ENCODE data around the gene LRTM1.

Gene LRTM1
- total RNA-seq, result 0 reads per million in 4 experiments

DNA sequence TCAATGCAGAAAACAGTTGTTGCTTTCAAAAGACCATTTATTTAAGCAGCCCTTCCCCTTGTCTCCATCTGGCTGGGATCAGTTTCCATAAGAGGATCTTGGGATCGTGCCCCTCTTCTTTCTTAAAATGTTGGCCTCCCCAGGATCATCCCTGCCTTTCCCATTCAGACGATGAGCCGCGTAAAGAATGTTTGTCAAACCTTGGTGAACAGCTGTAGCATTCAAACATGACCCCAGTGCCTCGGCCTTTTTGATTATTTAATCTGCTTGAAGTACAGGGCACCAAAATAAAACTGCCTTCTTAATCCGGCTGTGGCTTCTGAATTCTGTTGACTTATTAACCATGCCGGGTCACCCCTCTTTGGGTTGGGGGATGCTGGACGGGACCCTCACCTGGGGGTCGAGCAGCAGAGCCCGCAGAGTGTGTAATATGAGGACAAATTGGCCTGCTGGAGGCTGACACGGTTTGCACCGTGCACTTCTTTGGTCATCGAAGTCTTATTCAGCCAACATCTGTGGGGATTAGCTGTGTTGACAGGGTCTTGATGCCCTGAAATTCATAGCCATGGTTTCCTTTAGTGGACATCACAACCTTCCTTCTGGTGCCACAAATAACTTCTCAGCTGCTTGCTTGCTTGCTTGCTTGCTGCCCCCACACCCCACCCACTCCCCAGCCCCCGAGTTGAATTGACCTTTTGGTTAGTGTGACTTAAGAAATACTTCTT is at the start of gene LRTM1:
Gene LRTM1 (minus strand): TSS at position 14 of the 725 bp plus-strand sequence. CDS start 148 bp downstream, outside the sequence.
- no peak for DNase-seq

DNA sequence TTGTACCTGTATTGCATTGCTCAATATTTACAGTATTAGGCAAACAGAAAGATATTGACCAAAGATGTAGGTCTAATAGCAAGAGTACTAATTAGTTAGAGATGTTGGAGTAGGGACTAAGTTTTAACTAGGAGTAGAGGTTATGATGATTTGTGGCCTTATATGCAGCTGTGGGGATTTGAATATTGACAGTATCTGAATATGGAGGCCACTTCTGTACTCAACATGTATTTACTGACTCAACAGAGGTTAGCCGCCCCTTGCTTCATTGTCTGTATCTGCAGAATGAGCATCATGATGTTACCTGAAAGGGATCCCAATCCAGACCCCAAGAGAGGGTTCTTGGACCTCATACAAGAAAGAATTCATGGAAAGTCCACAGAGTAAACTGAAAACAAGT is 49.6 kb upstream of the LRTM1 start:
- no peak for DNase-seq

DNA sequence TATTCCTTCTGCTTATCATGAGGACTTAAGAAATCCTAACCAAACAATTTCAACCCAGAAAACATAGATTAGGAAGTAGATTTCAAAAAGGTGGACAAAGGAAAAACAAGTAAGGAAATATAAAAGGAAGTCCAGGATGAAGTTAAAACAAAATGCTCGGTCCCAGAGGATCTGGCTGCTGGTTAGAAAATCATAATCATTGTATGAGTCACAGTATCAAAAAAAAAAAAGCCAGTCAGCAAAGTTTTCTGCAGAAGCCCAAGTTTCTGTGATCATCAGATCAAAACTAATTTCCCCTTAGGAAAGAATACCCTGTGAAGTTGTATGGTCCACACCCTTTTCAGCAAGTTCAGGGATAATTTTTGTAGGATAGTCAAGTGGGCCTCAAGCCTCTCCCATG is 43.0 kb upstream of the LRTM1 start:
- DNase-seq, result no peak

DNA sequence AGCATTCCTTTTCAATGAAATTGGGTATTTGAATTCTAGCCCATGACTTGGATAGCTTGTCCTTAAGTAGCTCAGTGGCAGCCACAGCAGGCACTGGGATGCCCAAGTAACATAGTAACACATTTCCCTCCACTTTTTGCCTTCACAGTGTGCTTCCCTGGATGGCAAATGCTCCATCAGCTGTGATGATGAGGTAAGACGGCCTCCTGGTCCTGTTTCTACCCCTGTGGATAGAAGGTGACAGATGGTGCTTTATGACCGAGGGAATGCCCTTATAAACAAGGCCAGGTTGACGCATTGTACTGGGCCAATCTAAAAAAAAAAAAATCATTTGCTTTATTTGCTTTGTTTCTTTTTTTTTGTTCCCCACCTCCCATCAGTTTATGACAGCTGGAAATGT is 41.8 kb upstream of the LRTM1 start:
- no peak for DNase-seq

DNA sequence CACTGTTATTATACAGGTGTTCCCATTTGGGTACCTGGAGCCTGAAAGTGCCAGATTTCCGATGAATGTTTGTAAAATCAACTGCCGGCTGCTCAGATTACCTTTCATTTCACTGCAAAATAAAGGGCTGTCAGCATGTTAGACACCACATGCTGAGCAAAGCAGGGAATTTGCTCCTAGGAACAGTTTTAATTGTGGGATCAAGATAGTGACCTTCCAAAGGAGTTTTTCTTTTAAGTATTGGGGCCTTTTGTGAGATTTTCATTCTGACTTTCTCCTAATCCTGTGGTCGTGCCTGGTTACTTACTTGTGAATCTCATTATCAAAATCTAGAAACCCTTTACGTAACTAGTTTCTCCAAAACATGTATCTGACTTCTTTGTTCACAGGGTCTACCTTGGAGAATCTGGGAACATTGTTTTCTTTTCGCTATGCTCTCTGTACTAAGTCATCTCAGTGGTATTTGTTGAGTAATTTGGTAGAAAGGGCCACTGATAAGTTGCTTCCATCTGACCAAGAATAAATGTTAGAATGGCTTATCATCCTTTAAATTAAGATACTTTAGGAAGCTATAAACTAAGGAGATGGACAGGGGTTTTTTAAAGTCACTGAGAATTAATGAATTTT is 40.8 kb upstream of the LRTM1 start:
- DNase-seq, result no peak

DNA sequence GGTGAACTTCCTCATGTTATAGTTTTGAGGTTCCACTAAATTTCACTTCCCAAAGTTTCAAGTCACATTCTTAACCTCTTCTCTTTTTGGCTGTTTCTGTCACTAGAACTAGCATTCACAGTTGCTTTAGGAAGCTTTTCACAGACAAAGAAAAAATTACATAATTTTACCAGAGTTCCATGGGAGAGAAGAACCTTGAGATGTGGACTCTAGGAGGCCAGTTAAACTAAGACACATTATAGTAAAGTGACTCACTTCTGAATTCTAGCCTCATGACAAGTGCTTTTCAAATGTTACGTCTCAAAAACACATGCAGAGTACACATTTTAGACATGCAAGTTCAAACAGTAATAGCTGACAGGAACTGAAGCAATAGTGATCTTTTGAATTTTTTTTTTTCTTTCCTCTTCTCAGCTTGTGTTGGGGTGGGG is 39.9 kb upstream of the LRTM1 start:
- DNase-seq, result no peak

DNA sequence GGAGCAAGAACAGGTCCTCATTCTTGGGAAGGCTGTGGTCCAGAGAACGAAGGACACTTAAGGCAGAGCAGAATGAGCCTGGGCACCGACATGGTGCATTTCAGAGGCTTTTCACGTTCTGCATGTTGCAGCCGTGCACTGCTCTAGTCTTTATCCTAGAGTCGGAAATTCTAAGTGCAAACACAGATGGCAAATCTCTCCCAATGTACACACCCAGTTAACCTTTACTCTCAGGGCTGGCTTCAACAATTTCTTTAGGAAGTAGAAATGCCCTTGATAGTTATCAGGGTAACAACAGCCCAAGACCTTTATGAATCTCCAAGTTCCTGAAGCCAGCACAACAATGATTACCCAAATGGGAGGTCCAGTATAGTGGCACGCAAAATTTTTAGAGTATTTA is 39.1 kb upstream of the LRTM1 start:
- DNase-seq, result no peak

DNA sequence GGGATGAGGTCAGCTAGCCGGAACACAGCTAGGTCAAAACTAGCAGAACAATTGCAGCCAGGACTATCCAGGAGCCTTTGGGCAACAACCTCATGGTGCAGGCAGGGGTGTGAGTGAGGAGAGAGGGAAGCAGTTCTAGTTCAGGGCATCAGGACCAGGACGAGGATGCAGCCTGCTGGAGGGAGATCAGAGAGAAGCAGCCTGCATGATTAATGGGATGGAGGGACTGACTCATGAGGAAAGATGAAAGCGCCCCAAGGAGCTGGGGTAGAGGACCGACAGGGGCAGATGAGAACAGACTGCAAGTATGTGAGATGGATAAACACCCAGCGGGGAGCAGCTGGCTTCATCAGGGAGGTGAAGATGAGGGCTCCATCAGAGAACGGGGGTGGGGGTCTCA is 37.9 kb upstream of the LRTM1 start:
- no peak for DNase-seq

DNA sequence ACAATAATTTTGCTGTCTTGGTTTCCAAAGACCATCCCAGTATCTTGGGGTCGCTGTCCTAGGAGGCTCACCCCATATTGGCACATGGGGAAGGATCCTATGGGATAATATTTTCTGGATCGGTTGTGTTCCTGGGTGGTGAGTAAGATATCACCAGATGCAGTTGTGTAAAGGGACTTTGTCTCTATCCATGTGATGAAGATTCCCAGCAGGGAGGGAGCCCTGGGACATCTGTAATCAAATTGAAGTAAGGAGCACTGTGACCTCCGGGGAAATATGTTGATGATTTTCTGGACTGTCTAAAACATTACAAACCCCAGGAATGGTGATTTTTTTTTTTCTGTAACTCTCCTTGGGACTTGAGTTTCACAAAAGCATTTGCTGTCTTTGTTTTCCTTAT is 36.2 kb upstream of the LRTM1 start:
- no peak for DNase-seq

DNA sequence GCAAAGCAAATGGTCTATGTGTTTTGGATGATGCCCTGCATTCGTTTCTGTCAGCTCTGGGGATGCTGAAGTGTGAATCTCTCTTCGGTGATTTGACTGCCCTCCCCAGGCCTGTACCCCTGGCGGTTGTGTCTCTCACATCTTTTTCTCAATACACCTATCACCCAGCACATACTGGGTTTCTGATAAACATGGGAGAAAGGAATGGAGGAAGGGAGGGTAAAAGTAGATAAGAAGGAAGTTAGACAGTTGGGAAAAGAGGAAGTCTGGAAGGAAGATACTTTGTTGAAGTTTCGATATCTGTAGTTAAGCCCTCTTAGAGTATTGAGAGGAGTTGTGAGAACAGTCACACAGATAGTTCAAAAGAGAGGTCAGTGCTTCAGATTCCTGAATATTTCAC is 35.8 kb upstream of the LRTM1 start:
- DNase-seq, result no peak

DNA sequence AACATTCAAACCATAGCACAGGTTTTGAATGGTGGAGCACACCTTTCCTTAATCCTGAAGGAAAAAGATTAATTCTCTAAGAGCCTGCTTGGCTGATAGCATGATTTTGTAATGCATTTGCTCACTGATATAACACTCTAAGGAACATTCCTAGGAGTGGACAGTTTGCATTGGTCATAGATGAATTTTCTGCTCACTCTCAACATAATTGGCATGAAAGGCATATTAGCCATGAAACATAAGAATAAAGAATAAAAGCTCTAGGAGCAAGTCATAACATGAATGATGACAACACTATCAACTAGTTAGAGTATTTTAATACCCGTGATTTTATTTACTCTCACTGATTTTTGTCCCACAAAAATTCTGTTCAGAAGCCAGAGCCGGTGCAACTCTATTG is 34.3 kb upstream of the LRTM1 start:
- no peak for DNase-seq

DNA sequence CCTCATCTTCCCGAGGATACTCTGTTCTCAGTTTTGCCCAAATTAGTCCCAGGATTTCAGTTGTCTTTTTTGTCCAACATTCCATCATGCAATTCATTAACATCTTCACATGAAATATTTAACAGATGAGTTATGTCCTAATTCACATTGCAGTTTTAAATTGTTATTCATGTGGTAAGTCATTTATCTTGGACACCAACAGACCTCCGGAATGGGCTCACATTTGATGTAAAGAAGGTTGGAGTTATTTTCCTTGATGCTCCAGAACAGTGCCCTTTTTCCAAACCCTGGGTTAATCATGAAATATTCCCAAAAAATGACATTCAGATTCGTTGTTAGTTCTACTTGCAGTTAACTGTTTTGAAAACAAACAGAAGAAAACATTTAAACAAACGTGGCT is 32.8 kb upstream of the LRTM1 start:
- no peak for DNase-seq

DNA sequence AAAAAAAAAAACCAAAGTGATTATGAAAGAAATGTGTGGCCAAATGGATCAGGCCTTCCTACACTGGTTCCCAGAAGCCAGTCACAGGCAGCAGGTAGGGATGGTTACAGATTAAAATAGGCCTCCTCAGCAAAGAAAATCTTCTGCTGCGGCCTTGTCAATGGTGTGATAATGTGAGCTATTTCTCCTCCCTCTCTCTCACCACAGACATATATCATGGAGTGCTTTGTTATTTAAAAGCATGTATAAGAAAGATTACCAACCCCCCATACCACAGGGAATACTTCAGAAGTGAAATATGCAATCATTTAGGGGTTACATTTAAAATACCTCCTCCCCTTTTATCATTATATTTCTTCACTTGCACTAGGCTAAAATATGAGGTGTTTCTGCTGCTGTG is 32.2 kb upstream of the LRTM1 start:
- DNase-seq, result no peak

DNA sequence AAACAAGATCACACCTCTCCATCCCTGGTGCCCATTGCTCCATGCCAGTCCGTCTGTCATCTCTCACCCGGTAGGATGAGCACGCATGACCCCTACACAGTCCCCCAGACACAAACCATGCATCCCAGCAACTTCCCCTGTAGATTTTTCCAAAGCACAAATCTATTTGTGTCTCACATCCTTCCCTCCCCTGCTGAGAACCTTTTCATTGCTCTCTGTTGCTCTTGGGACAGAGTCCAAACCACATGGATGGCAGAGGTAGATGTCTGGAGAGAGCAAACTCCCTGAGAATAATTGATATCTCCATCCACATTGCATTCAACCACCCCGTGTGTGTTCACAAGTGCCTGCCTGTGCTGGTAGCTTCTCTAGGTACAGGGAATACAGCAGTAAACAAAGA is 29.9 kb upstream of the LRTM1 start:
- DNase-seq, result no peak

DNA sequence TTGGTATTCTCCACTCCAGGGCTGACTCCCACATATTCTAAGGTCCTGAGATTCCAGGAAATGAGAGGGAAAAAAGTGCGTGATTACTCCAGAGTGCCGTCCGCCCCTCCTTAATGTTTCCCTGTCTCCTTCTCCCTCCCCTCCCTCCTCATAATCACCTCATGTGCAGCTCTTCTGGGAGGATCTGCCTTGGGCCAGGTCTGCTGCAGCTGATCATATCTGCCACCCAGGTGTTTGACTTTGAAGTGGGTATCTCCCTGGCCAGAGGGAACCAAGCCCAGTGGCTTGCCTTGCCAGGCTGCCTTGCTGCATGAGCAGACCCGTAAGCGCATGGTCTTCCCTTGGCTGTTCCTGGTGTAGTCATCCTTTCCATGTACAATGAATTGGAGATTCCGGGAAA is 28.1 kb upstream of the LRTM1 start:
- no peak for DNase-seq

DNA sequence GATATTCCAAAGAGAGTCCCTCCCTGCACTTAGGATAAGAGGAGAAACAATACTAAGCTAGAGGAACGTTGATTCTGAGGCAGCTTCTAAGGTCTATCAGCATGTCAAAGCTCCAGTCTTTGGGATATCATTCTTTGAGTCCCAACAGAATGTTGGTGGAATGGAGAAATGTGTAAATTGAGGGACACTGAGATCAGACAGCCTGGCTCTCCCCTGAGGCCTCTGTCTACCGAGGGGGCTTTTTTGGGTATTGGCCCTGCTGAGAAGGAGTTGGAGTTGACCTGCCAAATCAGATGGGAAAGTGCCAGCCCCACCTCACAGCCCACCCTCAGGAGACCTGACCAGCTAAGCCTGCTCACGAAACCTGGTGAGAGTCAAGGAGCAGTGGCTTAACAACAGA is 27.6 kb upstream of the LRTM1 start:
- DNase-seq, result no peak

DNA sequence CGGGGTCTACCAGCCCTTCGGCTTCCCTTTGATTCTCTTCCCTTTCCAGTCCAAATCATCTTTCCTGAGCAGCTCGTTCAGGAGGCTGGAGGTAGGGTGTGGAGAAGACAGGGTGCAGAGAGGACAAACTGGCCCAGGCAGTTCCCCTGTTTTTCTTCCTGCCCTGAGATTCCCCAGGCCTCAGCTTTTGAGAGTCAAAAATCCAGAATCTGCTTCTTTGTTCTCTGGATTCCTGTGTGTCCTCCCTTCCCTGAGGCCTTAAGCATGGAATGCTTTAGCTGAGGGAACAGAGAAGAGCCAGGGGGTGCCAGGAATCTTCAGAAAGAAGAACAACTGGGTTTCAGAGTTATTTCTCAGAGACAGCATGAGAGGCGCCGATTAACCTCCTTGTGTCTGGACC is 26.7 kb upstream of the LRTM1 start:
- DNase-seq, result no peak

DNA sequence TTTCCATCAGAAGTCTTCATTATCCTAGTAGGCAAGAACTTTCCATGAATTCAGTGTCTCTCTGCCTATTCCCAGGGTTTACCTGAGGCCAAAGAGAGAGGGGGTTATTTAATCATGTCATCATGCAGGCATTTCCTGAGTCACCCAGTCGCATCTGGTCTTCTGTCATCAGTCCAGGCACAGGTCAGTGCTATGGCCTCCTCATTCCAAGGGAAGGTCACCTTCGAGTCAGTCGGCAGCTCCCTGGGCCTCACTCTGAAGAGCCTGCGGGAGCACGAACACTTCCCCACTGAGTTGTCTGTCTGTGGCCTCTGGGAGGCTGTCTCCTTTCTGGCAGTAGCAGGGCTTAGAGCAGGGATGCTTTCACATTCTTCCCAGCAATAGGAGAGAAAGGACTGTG is 26.2 kb upstream of the LRTM1 start:
- no peak for DNase-seq

DNA sequence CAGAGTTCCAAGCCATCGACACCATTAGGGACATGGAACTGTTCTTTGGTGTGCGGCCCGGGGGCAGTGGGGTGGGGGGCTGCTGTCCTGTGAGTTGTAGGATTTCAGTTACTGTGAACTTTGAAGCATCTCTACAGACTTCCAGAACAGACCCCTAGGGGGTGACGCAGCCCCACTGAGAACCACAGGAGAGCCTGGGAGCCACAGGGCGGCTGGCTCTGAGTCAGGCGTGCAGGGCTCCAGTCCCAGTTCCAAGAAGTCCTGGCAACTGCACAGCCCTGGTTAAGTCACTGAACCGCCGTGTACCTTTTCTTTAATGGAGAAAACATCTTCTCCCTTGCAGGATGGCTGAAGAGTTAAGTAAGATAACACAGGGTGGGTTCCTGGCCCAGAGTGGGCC is 23.5 kb upstream of the LRTM1 start:
- DNase-seq, result no peak

DNA sequence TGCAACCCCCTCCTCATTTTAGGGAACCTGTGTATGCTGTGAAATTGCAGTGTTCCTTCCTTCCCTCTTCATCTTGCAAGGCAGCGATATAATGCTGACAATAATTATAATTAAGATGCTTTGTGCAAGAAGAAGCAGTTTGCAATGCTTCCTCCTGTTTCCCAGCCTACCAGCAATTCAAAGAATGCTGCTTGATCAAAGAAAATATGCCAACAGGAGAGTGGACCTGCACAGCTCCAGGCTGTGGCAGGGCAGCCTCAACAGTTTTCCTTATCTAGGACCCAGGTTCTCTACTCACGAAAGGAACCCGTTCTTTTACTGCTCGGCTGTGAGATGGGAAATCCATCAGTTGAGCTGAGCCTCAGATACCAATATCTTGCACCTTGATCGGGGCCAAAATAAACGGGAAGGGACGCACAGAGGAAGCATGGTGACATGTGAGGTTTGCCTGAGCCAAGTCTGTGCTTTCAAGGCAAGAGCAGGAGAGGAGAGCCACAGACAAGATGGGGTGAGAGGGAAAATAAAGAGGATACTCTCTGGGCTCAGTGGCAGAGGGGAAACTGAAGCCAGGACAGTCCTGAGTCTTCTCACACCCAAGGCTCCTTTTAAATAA is 22.6 kb upstream of the LRTM1 start:
- no peak for DNase-seq

DNA sequence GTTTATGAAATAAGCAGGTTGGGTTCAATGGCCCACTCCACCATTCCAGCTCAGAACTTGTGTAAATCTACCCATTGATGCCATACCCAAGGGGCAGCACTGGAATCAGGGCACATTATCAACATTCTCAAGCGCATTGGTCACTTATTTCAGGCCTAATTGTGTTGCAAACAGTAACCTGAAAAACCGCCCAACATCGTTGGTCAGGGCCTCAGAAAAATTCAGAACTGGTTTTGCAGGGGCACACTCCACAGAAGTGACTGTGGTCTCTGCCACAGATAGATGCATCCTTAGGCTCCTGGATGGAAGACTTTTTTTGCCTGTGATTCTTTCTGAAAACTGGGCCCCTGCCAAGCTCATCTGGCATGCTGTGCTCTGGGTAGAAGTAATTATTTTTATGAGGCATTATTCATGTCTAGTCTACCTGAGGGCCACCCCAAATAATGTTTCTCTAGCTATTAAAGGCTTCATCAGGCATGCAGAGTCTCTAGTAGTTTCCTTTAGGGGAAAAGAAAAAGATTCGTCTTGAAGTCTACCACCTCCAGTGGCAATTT is 21.7 kb upstream of the LRTM1 start:
- DNase-seq, result no peak

DNA sequence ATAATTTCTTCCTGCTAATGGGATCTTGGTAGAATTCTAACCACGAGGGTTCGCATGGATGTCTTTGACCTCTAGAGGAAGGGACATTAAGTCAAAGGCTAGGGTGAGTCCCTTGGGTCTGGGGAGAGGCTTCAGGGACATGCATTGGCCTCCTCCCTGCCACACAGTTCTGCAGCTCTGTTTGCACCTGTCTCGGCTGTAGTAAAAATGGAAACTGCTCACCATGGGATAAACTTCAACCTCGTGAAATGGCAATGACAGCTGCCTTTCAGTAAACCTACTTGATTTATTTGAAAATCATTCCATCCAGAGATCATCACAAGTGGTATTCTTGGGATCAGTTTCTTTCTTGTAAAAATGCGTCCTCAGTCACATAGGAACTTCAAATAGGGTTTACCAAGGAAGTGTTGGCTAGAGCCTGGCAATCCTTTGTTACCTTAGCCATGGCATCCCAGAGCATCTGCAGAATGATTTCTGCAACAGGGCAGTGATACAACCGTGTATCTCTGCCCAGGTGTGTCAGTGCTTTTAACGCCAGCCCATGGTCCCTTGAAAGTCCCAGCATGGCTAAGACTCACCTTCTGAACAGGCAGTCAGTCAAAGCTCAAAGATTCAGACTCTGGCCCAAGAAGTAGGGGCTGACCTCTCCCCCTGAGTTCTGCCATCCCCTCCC is 14.0 kb upstream of the LRTM1 start:
- no peak for DNase-seq

DNA sequence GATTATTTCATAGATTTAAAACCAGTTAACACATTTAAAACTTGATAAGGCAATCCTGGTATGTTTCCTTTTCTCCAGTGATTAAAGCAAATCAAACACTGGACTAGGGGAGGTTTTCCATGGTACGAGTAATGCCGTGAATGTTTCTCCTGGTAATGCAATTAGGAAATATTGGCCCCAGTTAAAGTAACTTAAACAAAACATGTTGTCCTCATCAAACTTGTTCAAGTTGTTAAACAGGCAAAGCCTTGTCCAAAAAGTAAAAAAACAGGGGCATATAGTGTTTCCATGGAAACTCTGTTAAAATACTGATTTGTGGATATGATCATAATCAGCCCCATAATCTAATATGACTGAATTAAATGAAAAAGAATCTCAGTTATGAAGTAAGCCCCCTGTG is 13.1 kb upstream of the LRTM1 start:
- no peak for DNase-seq

All from effector CD8-positive, alpha-beta T cell (primary cell).